ENCODE measurements around the gene HINT3.
A peak's percentile ranks its signal among the peaks of the same experiment; 100 is the strongest.
"Not testable (repeated sequence)": the region's sequence is repeated elsewhere in the genome, so short reads cannot be mapped to it uniquely, and the experiment has no call there.

Gene HINT3

GRCh38 chr6:125940247-125941041 is 16.1 kb upstream of the HINT3 start:
- no peak for DNase-seq

GRCh38 chr6:125942672-125943527 is 13.7 kb upstream of the HINT3 start:
- no peak for DNase-seq

GRCh38 chr6:125943528-125944433 is 12.8 kb upstream of the HINT3 start:
- no peak for DNase-seq

- DNase-seq: peak; percentile 18
Measured at GRCh38 chr6:125944434-125944816, 12.1 kb upstream of the HINT3 start.

GRCh38 chr6:125944896-125945295 is 11.7 kb upstream of the HINT3 start:
- no peak for DNase-seq

GRCh38 chr6:125945378-125946141 is 11.0 kb upstream of the HINT3 start:
- DNase-seq: peak; percentile 19

- peak; percentile 28 for DNase-seq
Measured at GRCh38 chr6:125947615-125948014, 9.0 kb upstream of the HINT3 start.

GRCh38 chr6:125948455-125948854 is 8.1 kb upstream of the HINT3 start:
- DNase-seq: no peak

GRCh38 chr6:125949069-125949468 is 7.5 kb upstream of the HINT3 start:
- no peak for DNase-seq

- DNase-seq: peak; percentile 69
Measured at GRCh38 chr6:125950293-125950692, 6.3 kb upstream of the HINT3 start.

GRCh38 chr6:125950716-125951115 is 5.9 kb upstream of the HINT3 start:
- not testable (repeated sequence) for DNase-seq

- DNase-seq: no peak
Measured at GRCh38 chr6:125951323-125951722, 5.2 kb upstream of the HINT3 start.

- peak; percentile 24 for DNase-seq
Measured at GRCh38 chr6:125952764-125953501, 3.6 kb upstream of the HINT3 start.

- no peak for DNase-seq
Measured at GRCh38 chr6:125953502-125953875, 3.1 kb upstream of the HINT3 start.

- DNase-seq: no peak
Measured at GRCh38 chr6:125954735-125955339, 1.7 kb upstream of the HINT3 start.

- no peak for DNase-seq
Measured at GRCh38 chr6:125955973-125956372, 597 bp upstream of the HINT3 start.

- no peak for DNase-seq
Measured at GRCh38 chr6:125957391-125957693, 772 bp downstream of the HINT3 start.

GRCh38 chr6:125957845-125958244 is 1.3 kb downstream of the HINT3 start:
- DNase-seq: peak; percentile 64

- DNase-seq: no peak
Measured at GRCh38 chr6:125959041-125959440, 2.5 kb downstream of the HINT3 start.

- no peak for DNase-seq
Measured at GRCh38 chr6:125961117-125961516, 4.5 kb downstream of the HINT3 start.

GRCh38 chr6:125962900-125963497 is 6.4 kb downstream of the HINT3 start:
- DNase-seq: no peak
